GM18508 (cell line): Measurements from ENCODE around the gene CT45A6.
"Not testable (repeated sequence)": the region's sequence is repeated elsewhere in the genome, so short reads cannot be mapped to it uniquely, and the experiment has no call there.

Experiments used
- ATAC-seq: cut with Tn5 transposase; IDR thresholded peaks from one replicate; pipeline ENCODE4 v1.9.1; 2021; ENCODE audit warnings: moderate number of reproducible peaks; ENCODE audit not compliant: insufficient read depth, unreplicated experiment

The CT45A6 gene

DNA sequence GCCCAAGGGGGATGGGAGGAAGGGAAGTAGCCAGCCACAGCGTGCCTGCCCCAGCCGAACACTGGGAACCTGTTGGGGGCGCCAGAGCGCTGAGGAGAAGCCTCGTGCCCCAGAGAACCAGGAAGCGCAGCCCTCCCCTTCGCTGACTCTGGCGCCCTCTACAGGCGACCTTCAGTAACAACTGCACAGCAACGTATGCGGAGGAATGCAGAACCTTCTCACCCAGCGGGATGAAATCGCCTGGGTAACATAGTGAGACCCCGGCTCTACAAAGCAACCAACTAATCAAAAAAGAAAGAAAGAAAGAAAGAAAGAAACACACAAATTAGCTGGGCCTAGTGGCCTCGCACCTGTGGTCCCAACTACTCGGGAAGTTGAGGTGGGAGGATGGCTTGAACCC lies at the start of gene CT45A6:
TSS of gene CT45A6 (minus strand) at position 101 of the 400 bp plus-strand sequence. CDS start 3,794 bp downstream, outside the sequence.
- not testable (repeated sequence) for ATAC-seq

- not testable (repeated sequence) for ATAC-seq
Measured at GRCh38 chrX:135837180-135837579, 34.6 kb upstream of the CT45A6 start, which contains the start of gene CT45A7. CT45A7 (minus strand) TSS chrX:135837280; CDS start chrX:135833533, 3,747 bp downstream.

- ATAC-seq: not testable (repeated sequence)
Measured at GRCh38 chrX:135819912-135820311, 17.3 kb upstream of the CT45A6 start, which contains the start of gene CT45A2. CT45A2 (minus strand) TSS chrX:135820012; CDS start chrX:135816265, 3,747 bp downstream.

GRCh38 chrX:135785403-135785802 lies 17.2 kb downstream of the CT45A6 start, which contains the start of gene CT45A5:
CT45A5 (minus strand) TSS chrX:135785503; CDS start chrX:135781729, 3,774 bp downstream.
- not testable (repeated sequence) for ATAC-seq

DNA sequence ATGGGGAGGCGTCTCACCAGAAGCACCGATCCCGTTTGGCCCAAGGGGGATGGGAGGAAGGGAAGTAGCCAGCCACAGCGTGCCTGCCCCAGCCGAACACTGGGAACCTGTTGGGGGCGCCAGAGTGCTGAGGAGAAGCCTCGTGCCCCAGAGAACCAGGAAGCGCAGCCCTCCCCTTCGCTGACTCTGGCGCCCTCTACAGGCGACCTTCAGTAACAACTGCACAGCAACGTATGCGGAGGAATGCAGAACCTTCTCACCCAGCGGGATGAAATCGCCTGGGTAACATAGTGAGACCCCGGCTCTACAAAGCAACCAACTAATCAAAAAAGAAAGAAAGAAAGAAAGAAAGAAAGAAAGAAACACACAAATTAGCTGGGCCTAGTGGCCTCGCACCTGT lies 34.5 kb downstream of the CT45A6 start, which contains the start of gene CT45A3:
TSS of gene CT45A3 (minus strand) at position 101 of the 400 bp plus-strand sequence. CDS start 3,747 bp downstream, outside the sequence.
- ATAC-seq: not testable (repeated sequence)

DNA sequence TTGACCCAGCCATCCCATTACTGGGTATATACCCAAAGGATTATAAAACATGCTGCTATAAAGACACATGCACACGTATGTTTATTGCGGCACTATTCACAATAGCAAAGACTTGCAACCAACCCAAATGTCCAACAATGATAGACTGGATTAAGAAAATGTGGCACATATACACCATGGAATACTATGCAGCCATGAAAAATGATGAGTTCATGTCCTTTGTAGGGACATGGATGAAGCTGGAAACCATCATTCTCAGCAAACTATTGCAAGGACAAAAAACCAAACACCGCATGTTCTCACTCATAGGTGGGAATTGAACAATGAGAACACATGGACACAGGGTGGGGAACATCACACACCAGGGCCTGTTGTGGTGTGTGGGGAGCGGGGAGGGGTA lies 57.8 kb downstream of the CT45A6 start:
- ATAC-seq: not testable (repeated sequence)
